Activated T-cell treated with anti-CD3 and anti-CD28 coated beads, Interleukin-2, amount 50 U/mL, for 48 hours (primary cell): ENCODE data around the gene SEC14L2.
"Not testable (repeated sequence)": the region's sequence is repeated elsewhere in the genome, so short reads cannot be mapped to it uniquely, and the experiment has no call there.

Experiments used
- DNase-seq, 2 experiments: peaks; one replicate each; pipeline ENCODE4 v3.0.0-alpha.2; 2020

SEC14L2 gene

GRCh38 chr22:30380011-30380410 lies 16.8 kb upstream of the SEC14L2 start:
- DNase-seq = no peak

- DNase-seq = peak; percentile 54 to 63
Measured at GRCh38 chr22:30381264-30381663, 15.6 kb upstream of the SEC14L2 start.

GRCh38 chr22:30382340-30382739 lies 14.5 kb upstream of the SEC14L2 start:
- DNase-seq = no peak

GRCh38 chr22:30383061-30383460 lies 13.8 kb upstream of the SEC14L2 start:
- DNase-seq = no peak

- no peak for DNase-seq
Measured at GRCh38 chr22:30385942-30386341, 10.9 kb upstream of the SEC14L2 start.

- no peak for DNase-seq
Measured at GRCh38 chr22:30386608-30386959, 10.2 kb upstream of the SEC14L2 start.

GRCh38 chr22:30386960-30387827 lies 9.6 kb upstream of the SEC14L2 start, which contains the start of gene RNF215:
TSS of gene RNF215 (minus strand) at chr22:30387411. CDS start at chr22:30387313, 98 bp downstream.
- DNase-seq = peak; percentile 85 to 90

- peak; percentile 86 for DNase-seq
Measured at GRCh38 chr22:30390974-30391691, 5.7 kb upstream of the SEC14L2 start.

GRCh38 chr22:30392661-30393321 lies 4.0 kb upstream of the SEC14L2 start:
- DNase-seq = no peak

- DNase-seq = no peak
Measured at GRCh38 chr22:30393322-30393680, 3.5 kb upstream of the SEC14L2 start.

- DNase-seq = no peak
Measured at GRCh38 chr22:30393885-30394284, 2.9 kb upstream of the SEC14L2 start.

- peak in 1 of 2 experiments; percentile 41 for DNase-seq
Measured at GRCh38 chr22:30397656-30398635, 1.1 kb downstream of the SEC14L2 start.

- DNase-seq = no peak
Measured at GRCh38 chr22:30398685-30399680, 2.2 kb downstream of the SEC14L2 start.

- no peak for DNase-seq
Measured at GRCh38 chr22:30399718-30400117, 2.9 kb downstream of the SEC14L2 start.

- no peak for DNase-seq
Measured at GRCh38 chr22:30400159-30400558, 3.3 kb downstream of the SEC14L2 start.

- DNase-seq = not testable (repeated sequence)
Measured at GRCh38 chr22:30401024-30401423, 4.2 kb downstream of the SEC14L2 start.

GRCh38 chr22:30402028-30402765 lies 5.4 kb downstream of the SEC14L2 start:
- DNase-seq = no peak

- DNase-seq = not testable (repeated sequence)
Measured at GRCh38 chr22:30402766-30403104, 5.9 kb downstream of the SEC14L2 start.

GRCh38 chr22:30404307-30404706 lies 7.5 kb downstream of the SEC14L2 start:
- no peak for DNase-seq

- no peak for DNase-seq
Measured at GRCh38 chr22:30405731-30406130, 8.9 kb downstream of the SEC14L2 start.
